Vagina (tissue), 2 donors: ENCODE results near the gene PPM1A.

Source experiments
- POLR2A ChIP-seq, 2 donors: fragments of 450-650 bp; IDR thresholded peaks; one replicate each; pipeline ENCODE4 v1.6.1; 2017; ENCODE audit warnings: antibody characterized with exemption in 2 of 2, mild to moderate bottlenecking in 2 of 2, moderate library complexity in 2 of 2
- TF ChIP-seq, protein P1 (sequence below), 3 experiments: fragments of 450-650 bp in 2 of 3; fragments of 200-600 bp in 1 of 3; sonication (generic) in 1 of 3; IDR thresholded peaks; one replicate each; pipeline ENCODE4 v1.5.1; 2017 to 2019; ENCODE audit warnings: antibody characterized with exemption in 3 of 3, mild to moderate bottlenecking in 2 of 3, moderate library complexity in 2 of 3

DNA sequence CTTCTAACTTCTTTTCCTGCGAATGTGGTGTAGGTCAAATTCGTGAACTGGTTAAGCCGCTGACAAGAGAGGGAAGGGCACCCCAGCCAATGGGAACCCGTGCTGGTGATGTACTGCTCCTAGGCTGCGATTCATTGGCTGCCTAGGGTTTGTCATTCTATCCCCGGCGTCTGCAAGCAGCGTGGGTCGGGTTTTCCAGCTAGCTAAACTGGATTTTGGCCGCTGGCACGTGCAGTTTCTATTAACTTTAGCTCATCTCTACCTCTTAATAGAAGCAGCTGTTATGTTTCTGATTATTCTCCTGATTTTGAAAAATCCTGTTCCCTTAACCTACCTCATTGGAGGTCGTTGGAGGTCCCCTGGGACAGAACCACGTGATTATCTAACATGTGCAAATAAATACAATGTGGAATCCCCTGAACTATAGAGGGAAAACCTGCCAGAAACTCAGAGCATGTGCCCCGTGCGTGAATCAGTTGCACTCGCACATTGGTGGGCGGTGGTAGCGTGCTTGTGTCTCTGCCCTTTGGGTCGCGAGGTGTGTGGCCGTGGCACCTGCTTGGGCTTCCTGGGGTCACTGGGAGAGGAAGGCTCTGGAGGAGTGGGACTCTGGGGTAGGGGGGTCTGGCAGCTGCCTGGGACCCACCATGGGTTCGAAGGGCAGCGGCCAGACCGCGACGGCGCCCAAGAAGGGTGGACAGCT, 876 bp upstream of the PPM1A start:
- TF ChIP-seq, protein P1, sequence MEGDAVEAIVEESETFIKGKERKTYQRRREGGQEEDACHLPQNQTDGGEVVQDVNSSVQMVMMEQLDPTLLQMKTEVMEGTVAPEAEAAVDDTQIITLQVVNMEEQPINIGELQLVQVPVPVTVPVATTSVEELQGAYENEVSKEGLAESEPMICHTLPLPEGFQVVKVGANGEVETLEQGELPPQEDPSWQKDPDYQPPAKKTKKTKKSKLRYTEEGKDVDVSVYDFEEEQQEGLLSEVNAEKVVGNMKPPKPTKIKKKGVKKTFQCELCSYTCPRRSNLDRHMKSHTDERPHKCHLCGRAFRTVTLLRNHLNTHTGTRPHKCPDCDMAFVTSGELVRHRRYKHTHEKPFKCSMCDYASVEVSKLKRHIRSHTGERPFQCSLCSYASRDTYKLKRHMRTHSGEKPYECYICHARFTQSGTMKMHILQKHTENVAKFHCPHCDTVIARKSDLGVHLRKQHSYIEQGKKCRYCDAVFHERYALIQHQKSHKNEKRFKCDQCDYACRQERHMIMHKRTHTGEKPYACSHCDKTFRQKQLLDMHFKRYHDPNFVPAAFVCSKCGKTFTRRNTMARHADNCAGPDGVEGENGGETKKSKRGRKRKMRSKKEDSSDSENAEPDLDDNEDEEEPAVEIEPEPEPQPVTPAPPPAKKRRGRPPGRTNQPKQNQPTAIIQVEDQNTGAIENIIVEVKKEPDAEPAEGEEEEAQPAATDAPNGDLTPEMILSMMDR (IDR thresholded peaks at IDR 0.05): no peak
- peak in 1 of 2 donors; percentile 65 for TF ChIP-seq POLR2A (IDR thresholded peaks at IDR 0.05)
